Endothelial cell (in vitro differentiated cells): ENCODE data around the gene C1QTNF6. TPM values are rescaled to one million over a fixed set of nuclear protein-coding genes. Genes with fewer than 3 reads are reported as not detected.

Experiments
- DNase-seq: peaks from one replicate; pipeline ENCODE4 v3.0.0; 2021; ENCODE audit warnings: low spot score
- H3K27ac Mint-ChIP-seq: one replicate; pipeline ENCODE4 v1.8.0; 2021; ENCODE audit warnings: mixed read lengths, inconsistent platforms; ENCODE audit not compliant: unreplicated experiment
- H3K27me3 Mint-ChIP-seq: one replicate; pipeline ENCODE4 v1.8.0; 2021; ENCODE audit warnings: mild to moderate bottlenecking, moderate library complexity, mixed read lengths, inconsistent platforms; ENCODE audit not compliant: unreplicated experiment
- H3K36me3 Mint-ChIP-seq: one replicate; pipeline ENCODE4 v1.8.0; 2021; ENCODE audit warnings: mild to moderate bottlenecking, low read depth, mixed read lengths, inconsistent platforms; ENCODE audit not compliant: unreplicated experiment
- H3K4me1 Mint-ChIP-seq: one replicate; pipeline ENCODE4 v1.8.0; 2021; ENCODE audit warnings: mild to moderate bottlenecking, mixed read lengths, inconsistent platforms; ENCODE audit not compliant: unreplicated experiment
- H3K4me3 Mint-ChIP-seq: one replicate; pipeline ENCODE4 v1.8.0; 2021; ENCODE audit warnings: mild to moderate bottlenecking, mixed read lengths, inconsistent platforms; ENCODE audit not compliant: unreplicated experiment
- H3K9me3 Mint-ChIP-seq: one replicate; pipeline ENCODE4 v1.8.0; 2021; ENCODE audit warnings: mixed read lengths, inconsistent platforms; ENCODE audit not compliant: unreplicated experiment
- CTCF ChIP-seq: fragments of 200-600 bp; sonication (generic); IDR thresholded peaks from one replicate; pipeline ENCODE4 v1.5.0; 2021; ENCODE audit warnings: antibody characterized with exemption; ENCODE audit not compliant: unreplicated experiment
- total RNA-seq: library from RNA; stranded (reverse); fragmentation: NEBNext Ultra II Directional; extraction: Animal tissue kit (Norgen Biotek cat#: 25700); gene quantifications from one replicate; pipeline ENCODE4 v1.2.1, GENCODE V29; 2021; ENCODE audit not compliant: unreplicated experiment

Gene C1QTNF6
- total RNA-seq, 1 donor from 2014 or later = 32.7 TPM

GRCh38 chr22:37183432-37184379, 4.3 kb downstream of the C1QTNF6 start:
- no peak for DNase-seq
- Mint-ChIP-seq H3K27ac (no peak overlapping the region), H3K9me3 (no peaks in the 10 kb centered on the region), H3K4me1 (peaks cover 29% of the 10 kb centered on the region), H3K27me3 (peaks cover 2% of the 10 kb centered on the region), H3K36me3 (peaks cover 5% of the 10 kb centered on the region), H3K4me3 (no peak overlapping the region)
- no peak for TF ChIP-seq CTCF

- TF ChIP-seq CTCF = no peak
- Mint-ChIP-seq H3K4me1 (peaks cover 24% of the 10 kb centered on the region), H3K4me3 (no peak overlapping the region), H3K27ac (no peak overlapping the region), H3K27me3 (peaks cover 2% of the 10 kb centered on the region), H3K36me3 (peaks cover 5% of the 10 kb centered on the region), H3K9me3 (no peaks in the 10 kb centered on the region)
- no peak for DNase-seq
Observed at GRCh38 chr22:37182949-37183245, 5.2 kb downstream of the C1QTNF6 start.

- no peaks in the 10 kb centered on the region for H3K9me3 Mint-ChIP-seq
- no peak for DNase-seq
- H3K27ac Mint-ChIP-seq = no peak overlapping the region
- no peak for TF ChIP-seq CTCF
- no peaks in the 10 kb centered on the region for H3K27me3 Mint-ChIP-seq
- H3K36me3 Mint-ChIP-seq = peaks cover 5% of the 10 kb centered on the region
- no peak overlapping the region for H3K4me3 Mint-ChIP-seq
- H3K4me1 Mint-ChIP-seq = peaks cover 19% of the 10 kb centered on the region
Observed at GRCh38 chr22:37182101-37182948, 5.7 kb downstream of the C1QTNF6 start.

GRCh38 chr22:37181681-37182080, 6.4 kb downstream of the C1QTNF6 start:
- Mint-ChIP-seq H3K27me3 (peaks cover 1% of the 10 kb centered on the region), H3K27ac (no peak overlapping the region), H3K4me1 (peaks cover 17% of the 10 kb centered on the region), H3K4me3 (peak overlapping the region; percentile 45), H3K36me3 (peaks cover 5% of the 10 kb centered on the region), H3K9me3 (no peaks in the 10 kb centered on the region)
- no peak for DNase-seq
- no peak for TF ChIP-seq CTCF
